GM18861 (cell line): ENCODE data around the gene GSTO1.

Experiments used
- ATAC-seq: cut with Tn5 transposase; IDR thresholded peaks from one replicate; pipeline ENCODE4 v1.9.1; 2021; ENCODE audit not compliant: unreplicated experiment

Gene GSTO1

DNA sequence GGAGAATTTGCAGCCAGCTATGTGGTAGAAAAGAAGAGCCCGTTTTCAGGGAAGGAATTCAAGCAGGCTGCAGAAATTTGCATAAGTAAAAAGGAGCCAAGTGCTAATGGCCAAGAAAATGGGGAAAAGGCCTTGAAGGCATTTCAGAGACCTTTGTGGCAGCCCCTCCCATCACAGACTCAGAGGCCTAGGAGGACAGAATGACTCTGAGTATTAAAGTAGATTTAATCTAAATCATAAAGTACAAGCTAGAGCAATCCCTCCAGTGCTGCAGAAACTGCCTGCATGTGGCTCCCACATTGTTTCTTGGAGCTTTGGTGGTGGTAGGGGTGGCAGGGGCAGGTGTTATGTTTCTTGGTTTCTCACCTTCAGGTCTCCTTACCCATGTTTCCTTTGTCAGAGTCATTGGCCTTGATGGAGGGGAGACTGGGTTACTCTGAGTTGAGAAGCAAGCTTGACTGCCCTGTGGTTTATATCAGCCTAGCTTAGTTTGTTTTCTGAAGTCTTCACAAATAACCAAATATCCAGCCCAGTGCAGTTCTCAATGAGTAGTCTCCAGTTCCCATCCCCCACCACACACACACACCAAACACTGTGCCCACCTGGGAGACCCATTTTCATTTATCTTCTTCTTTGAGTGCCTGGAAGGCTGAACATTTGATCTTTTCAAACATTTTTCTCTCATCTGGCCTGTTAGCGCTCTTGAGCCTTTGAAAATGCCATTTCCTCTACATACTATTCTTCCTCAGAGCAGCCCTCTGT is 49.1 kb downstream of the GSTO1 start:
- ATAC-seq, result no peak

DNA sequence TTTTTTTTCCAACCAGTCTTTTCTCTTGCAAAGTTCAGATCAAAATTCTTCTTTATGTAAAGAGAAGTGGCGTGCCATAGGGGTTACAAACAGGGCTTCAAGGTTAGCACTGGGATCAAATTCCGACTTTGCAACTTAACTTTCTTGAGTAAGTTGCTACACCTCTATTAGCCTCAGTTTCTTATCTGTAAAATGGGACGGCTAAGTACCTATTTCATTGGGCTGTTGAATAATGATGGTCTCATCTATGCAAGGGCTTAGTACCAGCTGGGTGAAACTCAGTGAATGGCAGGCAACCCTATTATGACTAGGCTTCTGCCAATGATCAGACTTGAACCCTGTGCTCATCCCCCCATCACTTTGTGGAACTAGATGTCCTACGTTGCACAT is 49.7 kb downstream of the GSTO1 start:
- no peak for ATAC-seq

DNA sequence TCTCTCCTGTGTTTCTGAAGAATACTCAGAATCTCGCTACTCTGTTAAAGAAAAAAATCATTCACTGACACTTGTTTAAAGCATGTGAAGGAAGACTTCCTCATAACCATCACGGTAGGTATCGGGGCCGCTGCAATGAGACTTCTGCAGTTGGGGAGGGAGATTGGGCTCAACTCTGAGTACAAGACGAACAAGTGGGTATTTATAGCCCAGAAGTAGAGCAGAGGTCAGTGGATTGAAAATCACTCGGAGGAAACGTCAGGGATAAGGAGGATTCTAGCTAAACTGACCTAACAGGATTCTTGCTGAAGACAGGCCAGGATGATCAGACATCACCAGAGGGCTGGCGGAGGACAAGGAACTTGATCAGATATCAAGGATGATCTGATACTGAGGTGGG is 50.2 kb downstream of the GSTO1 start:
- ATAC-seq, result no peak

DNA sequence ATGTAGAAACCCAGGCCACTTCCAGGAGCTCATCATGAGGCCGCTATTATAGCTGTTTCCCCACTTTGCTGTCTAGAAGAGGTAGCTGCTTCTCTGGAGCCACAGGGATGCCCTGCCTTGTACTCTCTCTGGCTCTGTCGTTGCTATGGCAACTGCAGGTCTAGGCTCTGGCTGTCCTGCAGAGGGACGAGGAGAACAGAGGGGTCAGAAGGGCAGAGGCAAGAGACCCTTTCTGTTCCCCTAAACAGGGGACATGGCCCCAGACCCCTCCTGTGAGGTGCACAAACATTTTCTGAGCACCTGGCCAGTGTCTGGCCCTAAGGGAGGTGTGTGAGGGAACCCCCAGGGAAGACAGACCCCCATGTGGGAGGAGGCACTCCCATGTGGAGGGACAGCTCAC is 52.2 kb downstream of the GSTO1 start:
- ATAC-seq, result no peak

DNA sequence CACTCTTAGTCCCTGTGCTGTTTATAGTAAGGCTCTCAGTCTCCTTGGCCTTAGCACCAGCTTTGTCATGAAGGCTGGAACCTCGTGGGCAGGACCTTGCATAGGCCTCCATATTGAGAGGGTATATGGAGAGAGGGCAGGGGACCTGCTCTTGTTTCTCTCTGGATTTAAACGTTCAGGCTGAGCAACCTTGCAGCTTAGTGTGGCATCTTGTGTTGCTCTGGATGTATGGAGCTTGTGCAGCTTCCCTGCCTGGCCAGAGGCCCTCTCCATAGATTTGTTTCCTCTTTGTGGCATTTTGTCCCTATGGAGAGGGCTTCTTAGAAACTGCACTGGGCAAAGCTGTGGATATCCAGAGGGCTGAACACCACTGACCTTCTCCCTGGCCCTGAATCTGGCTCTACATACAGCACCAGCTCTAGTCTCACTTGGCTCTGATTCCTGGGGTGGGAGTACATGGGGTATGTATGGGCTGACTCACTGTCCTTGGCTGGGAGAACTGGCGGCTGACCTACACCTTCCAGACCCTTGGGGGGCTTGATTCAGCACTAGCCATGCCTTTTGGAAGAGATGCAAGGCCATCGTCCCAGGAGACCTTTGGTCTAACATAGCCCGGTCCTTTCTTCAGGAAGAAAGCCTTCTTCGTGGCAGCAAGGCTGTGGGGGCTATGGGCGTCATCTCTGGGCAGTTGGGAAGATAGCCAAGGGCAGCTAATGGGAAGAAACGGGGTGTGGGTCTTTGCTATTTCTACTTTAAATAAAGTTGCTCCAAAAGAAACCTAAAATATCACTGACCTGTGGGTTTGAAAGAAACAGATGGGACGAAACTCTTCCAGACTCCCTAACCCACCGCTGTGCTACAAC is 53.1 kb downstream of the GSTO1 start:
- ATAC-seq, result no peak

DNA sequence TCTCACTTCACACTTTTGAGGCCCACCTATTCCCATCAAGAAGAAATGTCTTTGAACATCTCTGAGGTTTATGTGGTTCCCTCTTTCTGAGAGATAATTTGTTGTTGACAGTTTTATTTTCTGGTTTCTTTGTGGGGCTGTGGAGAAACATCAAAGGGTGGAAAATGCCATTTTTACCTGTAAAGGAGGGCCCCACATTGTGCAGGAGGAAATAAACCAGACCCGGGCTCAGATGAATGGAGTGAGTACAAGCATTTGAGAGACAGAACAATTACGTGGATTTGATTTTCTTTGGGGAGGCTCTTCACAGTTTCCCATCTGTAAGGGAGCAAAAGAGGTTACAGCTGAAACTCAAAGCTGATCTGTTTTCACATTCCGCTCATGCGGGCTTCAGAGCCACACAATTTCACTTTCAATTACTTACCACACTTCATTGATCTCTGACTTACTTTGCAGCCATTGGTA is 53.8 kb downstream of the GSTO1 start:
- peak; percentile 81 for ATAC-seq

DNA sequence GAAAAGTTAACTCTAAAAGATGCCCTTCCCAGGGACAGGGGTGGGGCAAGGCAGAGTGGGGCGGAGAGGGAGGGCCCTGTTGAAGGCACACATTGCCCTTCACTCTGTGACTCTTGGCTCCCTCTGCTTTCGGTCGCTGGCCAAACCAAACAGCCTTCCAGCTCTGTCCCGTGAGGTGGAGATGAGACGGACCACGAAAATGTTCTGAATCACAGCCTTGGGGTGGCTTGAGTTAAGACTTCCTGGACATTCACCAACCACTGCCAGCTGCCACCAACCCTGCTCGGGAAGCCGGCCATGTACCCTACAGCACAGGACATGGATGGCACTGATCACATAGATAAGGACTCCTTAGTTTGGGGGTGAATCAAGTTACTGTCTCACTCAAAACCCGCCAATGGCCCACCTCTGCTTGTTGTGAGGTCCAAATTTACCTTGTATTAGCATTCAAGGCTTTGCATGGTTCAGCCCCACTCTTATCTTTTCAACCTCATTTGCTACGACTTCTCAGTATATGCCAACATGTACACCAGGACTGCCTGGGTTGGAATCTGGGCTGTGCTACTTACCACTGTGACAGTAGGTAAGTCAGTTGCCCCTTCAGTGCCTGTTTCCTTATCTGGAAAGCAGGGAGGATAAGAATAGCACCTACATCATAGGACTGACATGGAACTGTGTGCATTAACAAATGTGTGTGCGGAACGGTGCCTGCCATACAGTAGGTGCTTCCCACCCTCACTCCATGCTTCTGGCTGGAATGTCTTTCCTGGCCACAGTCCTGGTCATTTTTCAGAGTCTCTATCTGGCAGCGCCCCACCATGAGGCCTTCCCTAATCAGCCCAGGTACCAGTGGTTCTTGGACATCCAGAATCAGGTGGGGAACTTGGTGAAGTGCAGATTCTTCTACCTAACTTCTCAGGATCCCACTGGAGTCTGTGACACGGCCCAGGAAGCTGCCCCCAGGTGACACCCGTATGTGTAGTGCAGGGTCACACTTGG is 55.6 kb downstream of the GSTO1 start:
- ATAC-seq, result no peak

DNA sequence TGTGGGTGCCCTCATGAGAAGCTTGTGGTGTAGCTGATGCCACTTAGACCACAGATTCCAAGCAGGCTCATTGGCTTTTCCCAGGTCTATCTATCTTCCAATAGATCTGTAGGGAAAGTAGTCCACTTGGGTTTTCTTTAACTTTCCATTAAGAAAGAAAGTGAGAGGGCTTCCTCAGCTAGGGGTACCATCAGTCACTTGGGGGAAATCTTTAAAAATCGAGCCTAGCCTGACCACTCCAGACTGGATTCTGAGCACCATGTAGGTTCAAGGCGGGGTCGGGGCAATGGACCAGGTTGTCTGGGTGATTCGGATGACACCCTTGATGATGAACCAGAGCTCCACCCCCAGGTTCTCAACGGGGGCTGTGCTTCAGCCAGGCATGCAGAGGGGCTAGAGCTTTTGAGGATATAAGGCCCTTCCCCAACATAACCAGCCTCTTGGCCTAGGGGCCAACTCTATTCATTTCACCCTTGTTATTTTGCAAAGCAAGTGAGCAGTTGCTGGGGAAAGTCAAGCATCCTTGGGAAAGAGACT is 56.6 kb downstream of the GSTO1 start:
- ATAC-seq, result no peak

DNA sequence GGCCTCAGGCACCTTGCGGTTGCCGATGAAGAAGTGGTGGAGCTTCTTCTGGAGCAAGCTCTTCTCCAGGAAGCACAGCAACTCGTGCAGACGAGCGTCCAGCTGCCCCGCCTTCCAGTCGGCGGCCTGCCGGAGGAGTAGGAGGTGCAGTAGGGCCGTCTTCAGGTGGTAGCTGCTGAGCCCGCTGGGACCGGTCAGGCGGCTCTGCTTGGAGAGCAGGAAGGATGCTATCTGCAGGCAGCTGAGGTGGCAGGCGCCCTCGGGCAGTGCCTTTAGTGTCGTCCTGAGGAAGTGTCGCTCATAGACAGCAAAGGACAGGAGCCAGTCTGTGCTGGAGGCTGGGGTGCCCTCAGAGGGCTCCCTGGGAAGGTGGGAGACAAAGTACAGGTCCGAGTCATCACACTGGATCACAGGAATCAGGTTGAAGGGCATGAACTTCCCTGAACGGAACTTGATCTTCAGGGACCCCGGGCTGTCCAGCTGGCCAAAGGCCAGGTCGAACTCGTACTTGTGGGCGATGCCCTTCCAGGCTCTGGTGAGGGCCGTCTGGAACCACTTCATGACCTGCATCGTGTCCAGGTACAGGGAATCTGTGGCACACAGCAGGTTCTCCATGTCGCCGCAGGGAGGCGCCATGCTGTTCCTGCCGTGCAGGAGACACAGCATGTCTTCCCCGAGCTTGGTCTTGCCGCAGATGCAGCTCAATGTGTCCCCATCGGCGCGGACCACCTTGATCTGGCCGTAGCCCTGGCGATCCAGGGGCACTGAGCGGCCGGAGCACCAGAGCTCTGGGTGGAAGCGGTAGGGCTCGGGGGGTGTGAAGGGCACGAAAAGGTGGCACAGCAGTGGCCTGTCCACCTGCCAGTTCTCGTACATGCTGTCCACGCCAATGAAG is 60.1 kb downstream of the GSTO1 start:
- ATAC-seq, result no peak

DNA sequence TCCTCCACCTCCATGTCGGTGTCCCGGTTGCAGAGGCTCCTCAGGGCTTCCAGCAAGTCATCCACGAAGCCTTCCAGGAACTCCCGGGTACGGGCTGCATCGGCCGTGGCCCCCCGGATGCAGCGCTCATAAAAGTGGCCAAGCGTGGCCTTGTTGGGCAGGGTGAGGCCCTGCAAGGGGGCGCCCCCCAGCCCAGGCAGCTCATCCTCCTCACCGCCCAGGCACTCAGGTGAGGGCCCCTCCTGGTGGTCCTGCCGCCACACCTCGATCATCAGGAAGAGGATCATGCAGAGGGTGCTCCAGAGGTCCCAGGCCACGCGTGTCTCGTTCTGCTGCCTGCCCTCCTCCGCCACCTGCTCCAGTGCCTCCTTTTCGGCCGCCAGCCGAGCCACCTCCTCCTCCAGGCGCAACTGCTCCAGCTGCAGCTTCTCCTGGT is 60.8 kb downstream of the GSTO1 start:
- ATAC-seq, result no peak

DNA sequence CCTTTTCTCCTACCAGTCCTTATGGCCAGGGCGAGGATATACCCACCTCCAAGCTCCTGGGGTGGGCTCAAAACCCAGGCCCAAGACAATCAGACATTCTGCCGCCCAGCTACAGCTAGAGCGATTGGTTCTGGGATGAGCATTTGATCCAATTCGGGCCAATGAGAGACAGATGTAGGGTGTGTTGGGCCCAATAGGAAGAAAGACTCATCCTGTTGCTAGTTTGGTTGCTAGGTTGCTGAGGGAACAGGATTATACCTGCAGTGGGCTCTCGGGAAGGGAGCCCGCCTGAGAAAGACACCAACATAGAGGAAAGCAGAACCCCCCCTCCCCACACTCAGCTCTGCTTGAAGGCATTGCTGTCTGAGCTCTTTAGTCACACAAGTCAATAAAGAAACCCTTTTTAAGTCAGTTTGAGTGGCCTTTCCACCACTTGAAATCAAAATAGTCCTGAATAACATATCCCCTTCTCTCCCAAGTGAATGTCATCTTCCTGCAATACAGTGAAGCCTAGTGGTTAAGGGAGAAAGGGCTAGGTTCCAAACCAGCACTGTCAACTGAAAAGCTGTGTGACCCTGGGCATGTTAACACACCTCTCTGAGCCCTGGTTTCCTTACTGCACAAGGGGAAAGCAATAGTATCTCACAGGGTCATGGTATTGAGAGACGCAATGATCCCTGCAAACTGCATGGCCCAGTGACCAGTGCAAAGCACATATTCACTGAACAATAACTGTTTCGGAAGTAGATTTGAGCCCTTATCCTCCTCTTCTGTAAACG is 61.8 kb downstream of the GSTO1 start:
- no peak for ATAC-seq
